GM12892 (cell line): ENCODE data around the gene UIMC1.

Source experiments
- POLR2A ChIP-seq: IDR thresholded peaks from 2 replicates; pipeline ENCODE4 v1.6.1; 2011; ENCODE audit warnings: low read depth, low read length, control low read depth
- TAF1 ChIP-seq: IDR thresholded peaks from 2 replicates; pipeline ENCODE4 v1.6.1; 2011; ENCODE audit warnings: low read depth, mild to moderate bottlenecking, control low read depth, low read length, borderline replicate concordance

DNA sequence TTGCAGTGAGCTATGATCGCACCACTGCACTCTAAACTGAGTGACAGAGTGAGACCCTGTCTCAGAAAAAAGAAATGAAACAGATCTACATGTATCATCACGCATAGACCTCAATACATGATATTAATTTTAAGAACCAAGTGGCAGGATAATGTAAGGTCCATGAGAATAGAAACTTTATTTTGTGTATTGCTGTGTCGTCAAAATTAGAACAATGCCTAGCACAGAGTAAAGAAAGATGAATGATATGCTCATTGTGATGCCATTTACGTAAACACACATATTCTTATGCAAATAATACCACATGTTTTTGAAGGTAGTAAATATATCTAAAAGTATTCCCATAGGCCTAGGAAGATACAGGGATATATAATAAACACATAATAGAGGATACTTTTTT, 3.6 kb upstream of the UIMC1 start:
- TF ChIP-seq TAF1 (no peak), POLR2A (no peak)
